ENCODE results near the gene MOCS1.

- TF ChIP-seq CTCF (IDR thresholded peaks at IDR 0.05; ENCODE audit: low read depth, low read length, poor library complexity, severe bottlenecking) (no peak), EZH2phosphoT487 (IDR thresholded peaks at IDR 0.05; ENCODE audit: borderline replicate concordance, low read length) (no peak)
Observed at GRCh38 chr6:39917981-39918380, 16.3 kb downstream of the MOCS1 start.
